ENCODE data around the gene CCKAR. TPM values are rescaled to one million over a fixed set of nuclear protein-coding genes. Genes with fewer than 3 reads are reported as not detected.

CCKAR gene
- total and polyA plus RNA-seq, 2 of the 8 experiments (the other 6 are each of a cell fraction or from before 2014, with no cell fraction given) = not detected

DNA sequence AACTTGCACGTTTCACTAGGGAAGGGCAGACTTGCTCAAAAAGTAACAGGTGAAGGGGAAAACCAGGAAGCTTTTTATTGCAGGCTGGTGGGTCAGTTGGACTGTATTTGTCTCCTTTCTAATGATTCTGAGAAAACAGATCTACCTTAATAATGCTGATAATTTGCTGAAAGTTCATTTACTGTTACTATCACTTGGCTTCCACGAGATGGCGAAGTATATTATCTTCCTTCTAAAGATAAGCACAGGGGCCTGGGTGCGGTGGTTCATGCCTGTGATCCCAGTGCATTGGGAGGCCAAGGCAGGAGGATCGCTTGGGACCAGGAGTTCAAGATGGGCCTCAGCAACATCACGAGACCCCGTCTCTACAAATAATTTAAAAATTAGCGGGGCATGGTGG lies 16.4 kb downstream of the CCKAR start:
- H3K4me1 ChIP-seq (replicated peaks in 1 of 4; ENCODE audit: control insufficient read depth in 3 of 4, insufficient read depth in 4 of 4, low read length in 3 of 4) = no peaks in the 10 kb centered on the region
- H2BK20ac ChIP-seq (ENCODE audit: low read length) = no peak overlapping the region
- no peak overlapping the region for H2BK5ac ChIP-seq (ENCODE audit: low read depth, low read length)
- no peak overlapping the region for H2BK120ac ChIP-seq (replicated peaks; ENCODE audit: low read depth, low read length)
- H3K27me3 ChIP-seq (replicated peaks in 1 of 4; ENCODE audit: control insufficient read depth in 3 of 4, extremely low read depth in 1 of 4, insufficient read depth in 3 of 4, low read length in 3 of 4) = no peaks in the 10 kb centered on the region
- no peak for FAIRE-seq
- no peak overlapping the region for H2BK12ac ChIP-seq (ENCODE audit: low read depth, low read length)
- H2BK15ac ChIP-seq (ENCODE audit: low read length) = no peak overlapping the region
- no peak overlapping the region for H3K4me2 ChIP-seq (ENCODE audit: insufficient read depth in 1 of 2, low read depth in 2 of 2, low read length in 2 of 2)
- no peak for DNase-seq (ENCODE audit: low read depth in 1 of 2, low spot score in 2 of 2)
- no peak overlapping the region for H3K23ac ChIP-seq (ENCODE audit: insufficient read length)
- H2AFZ ChIP-seq (ENCODE audit: low read length) = no peak overlapping the region
- H3K23me2 ChIP-seq (ENCODE audit: low read depth, low read length) = no peaks in the 10 kb centered on the region
- no peak overlapping the region for H3K9ac ChIP-seq (replicated peaks in 1 of 4; ENCODE audit: extremely low read depth in 1 of 4, low read depth in 3 of 4, low read length in 3 of 4)
- H3K9me3 ChIP-seq (ENCODE audit: insufficient read depth in 2 of 2, low read depth in 1 of 2, low read length in 1 of 2) = no peaks in the 10 kb centered on the region
- H4K20me1 ChIP-seq (replicated peaks in 1 of 2; ENCODE audit: control insufficient read depth in 1 of 2, insufficient read depth in 2 of 2, low read length in 2 of 2) = no peaks in the 10 kb centered on the region
- no peak overlapping the region for H3K4me3 ChIP-seq (ENCODE audit: extremely low read depth in 1 of 4, insufficient read depth in 2 of 4, low read depth in 3 of 4, low read length in 4 of 4)
- TF ChIP-seq RAD21 (IDR thresholded peaks at IDR 0.05 in 1 of 2, conservative IDR thresholded peaks at IDR 0.05 in 1 of 2; ENCODE audit: low read depth in 2 of 2, low read length in 2 of 2) (peak in 1 of 2 experiments; percentile 21; a peak in 2 of 4 replicates), RXRA (IDR thresholded peaks at IDR 0.05; ENCODE audit: insufficient read depth, low read depth, low read length) (no peak)
- H4K8ac ChIP-seq (ENCODE audit: extremely low read depth, insufficient read depth, low read length) = no peak overlapping the region
- H4K91ac ChIP-seq (replicated peaks; ENCODE audit: insufficient read length, low read length) = no peak overlapping the region
- H3K79me1 ChIP-seq (ENCODE audit: low read depth, low read length) = no peaks in the 10 kb centered on the region
- no peak overlapping the region for H4K5ac ChIP-seq (ENCODE audit: insufficient read length, low read depth, low read length)
- H3K36me3 ChIP-seq (ENCODE audit: control insufficient read depth in 2 of 4, insufficient read depth in 4 of 4, low read length in 3 of 4) = no peaks in the 10 kb centered on the region
- no peak overlapping the region for H3K18ac ChIP-seq (ENCODE audit: extremely low read depth, low read length)
- H3K4ac ChIP-seq (replicated peaks; ENCODE audit: insufficient read length, low read depth, low read length) = no peak overlapping the region
- no peak overlapping the region for H3K27ac ChIP-seq (ENCODE audit: low read depth, low read length)
- ChIA-PET POLR2A (ENCODE audit: partially characterized antibody) (interaction anchor here (0.6 to 1.3 kb wide), 2 partner anchors 17 to 1160 kb away, joined by 4 to 5 read pairs; partner anchors contain the start of gene CCKAR), CTCF (ENCODE audit: partially characterized antibody) (interaction anchor here (0.5 to 4.9 kb wide), 5 partner anchors 14 to 789 kb away, joined by 3 to 33 read pairs (median 3); no protein-coding TSS in a partner anchor)
- 85% methylated on average over 8 of the region's 8 CpGs; no CpG with 5 or more reads in 1 of the 2 experiments for WGBS, 2 experiments (ENCODE audit: extremely low coverage in 1 of 2, insufficient coverage in 1 of 2, insufficient read length in 1 of 2, insufficient replicate concordance in 2 of 2, low coverage in 1 of 2, low lambda C conversion rate in 2 of 2, missing lambda C conversion rate in 1 of 2)
- H3K56ac ChIP-seq (replicated peaks; ENCODE audit: insufficient read length, low read depth, low read length) = no peak overlapping the region
- H3K14ac ChIP-seq (ENCODE audit: insufficient read length) = no peak overlapping the region
- no peak overlapping the region for H2AK5ac ChIP-seq (ENCODE audit: low read depth, low read length)
- H3K79me2 ChIP-seq (ENCODE audit: control insufficient read depth in 1 of 2, insufficient read depth in 2 of 2, low read length in 2 of 2) = no peaks in the 10 kb centered on the region
